ENCODE results near the gene MICU1. TPM values are rescaled to one million over a fixed set of nuclear protein-coding genes. Genes with fewer than 3 reads are reported as not detected.

Gene MICU1
- total and polyA plus RNA-seq, 2 of the 13 experiments (the other 11 are each of a cell fraction or from before 2014, with no cell fraction given), result 32.5 to 56.1 TPM

DNA sequence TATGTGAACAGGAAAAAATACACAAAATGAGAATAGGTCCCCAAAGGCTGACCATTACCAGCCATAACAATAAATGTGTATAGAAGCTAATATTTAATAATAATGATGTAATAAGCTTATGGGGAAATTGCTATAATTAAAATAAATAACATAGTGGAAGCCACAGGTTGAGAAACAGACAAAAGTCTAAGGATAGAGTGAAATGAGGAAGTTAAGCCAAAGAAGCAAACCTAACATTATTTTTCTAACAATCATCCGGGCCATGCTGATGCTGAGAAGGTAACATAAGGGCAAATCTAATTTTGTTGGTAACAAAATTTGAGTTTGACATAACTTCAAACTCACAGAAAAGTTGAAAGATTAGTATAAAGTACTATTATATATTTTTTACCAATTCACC is 115.9 kb downstream of the MICU1 start (continued):
- TF ChIP-seq WIZ (CRISPR knock-in tag; IDR thresholded peaks at IDR 0.05) (no peak), ZNF431 (CRISPR knock-in tag; IDR thresholded peaks at IDR 0.05; ENCODE audit: borderline replicate concordance, low read depth) (no peak), ZNF484 (CRISPR knock-in tag; IDR thresholded peaks at IDR 0.05; ENCODE audit: borderline replicate concordance, low read depth) (no peak)
- TF ChIP-seq, protein P1, sequence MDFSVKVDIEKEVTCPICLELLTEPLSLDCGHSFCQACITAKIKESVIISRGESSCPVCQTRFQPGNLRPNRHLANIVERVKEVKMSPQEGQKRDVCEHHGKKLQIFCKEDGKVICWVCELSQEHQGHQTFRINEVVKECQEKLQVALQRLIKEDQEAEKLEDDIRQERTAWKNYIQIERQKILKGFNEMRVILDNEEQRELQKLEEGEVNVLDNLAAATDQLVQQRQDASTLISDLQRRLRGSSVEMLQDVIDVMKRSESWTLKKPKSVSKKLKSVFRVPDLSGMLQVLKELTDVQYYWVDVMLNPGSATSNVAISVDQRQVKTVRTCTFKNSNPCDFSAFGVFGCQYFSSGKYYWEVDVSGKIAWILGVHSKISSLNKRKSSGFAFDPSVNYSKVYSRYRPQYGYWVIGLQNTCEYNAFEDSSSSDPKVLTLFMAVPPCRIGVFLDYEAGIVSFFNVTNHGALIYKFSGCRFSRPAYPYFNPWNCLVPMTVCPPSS (IDR thresholded peaks at IDR 0.05), result no peak

DNA sequence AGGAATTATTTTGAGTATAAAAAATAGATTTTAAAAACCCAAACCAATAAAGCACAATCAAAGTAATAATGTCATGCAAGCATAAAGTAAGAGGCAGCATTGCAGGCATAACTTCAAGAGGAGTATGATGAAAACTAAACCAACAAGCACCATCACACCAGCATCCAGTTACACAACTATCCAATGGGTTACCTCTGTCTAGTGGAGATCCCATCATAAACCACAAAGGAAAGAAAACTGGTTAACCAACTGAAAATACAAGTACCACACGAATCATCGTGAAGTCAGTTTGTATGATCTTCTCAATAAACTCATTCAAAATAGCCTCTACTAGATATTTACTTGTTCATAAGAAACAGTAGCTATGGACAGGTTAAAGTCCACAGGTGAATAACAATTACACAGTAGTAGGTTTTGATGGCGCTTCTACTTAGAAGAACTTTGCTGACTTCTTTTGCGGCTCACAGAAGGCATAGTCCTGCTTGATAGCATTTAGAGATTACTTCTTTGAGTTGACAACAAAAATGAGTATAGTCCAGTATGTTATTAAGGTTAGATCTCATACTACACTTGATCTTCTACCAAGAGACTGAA is 116.6 kb downstream of the MICU1 start:
- WGBS (ENCODE audit: low lambda C conversion rate), result 97% methylated on average over 4 of the region's 4 CpGs
- FAIRE-seq (no peak), ATAC-seq (no peak), DNase-seq (ENCODE audit: low spot score) (no peak)
- Histone ChIP-seq H3K4me1 (ENCODE audit: insufficient read depth, low read length) (peaks cover 15% of the 10 kb centered on the region), H3K36me3 (replicated peaks in 1 of 2; ENCODE audit: control insufficient read depth in 1 of 2, insufficient read depth in 2 of 2, low read length in 2 of 2) (peaks cover 2 to 23% of the 10 kb centered on the region in 2 experiments; a peak in 4 of 5 replicates), H2AFZ (ENCODE audit: low read length) (no peak overlapping the region), H3K9me3 (ENCODE audit: low read length) (peaks cover 8% of the 10 kb centered on the region; the same call in 1 of the 2 replicates), H4K20me1 (ENCODE audit: insufficient read depth, low read length) (no peaks in the 10 kb centered on the region; the same call in 1 of the 2 replicates), H3K27ac (ENCODE audit: extremely low read length, insufficient read depth, low read length) (no peak overlapping the region), H3K4me3 (replicated peaks in 1 of 3; ENCODE audit: insufficient read depth in 1 of 3, low read depth in 2 of 3, low read length in 3 of 3) (no peak overlapping the region), H3K4me2 (ENCODE audit: low read depth, low read length) (no peak overlapping the region), H3K9ac (ENCODE audit: insufficient read depth, low read depth, low read length) (no peak overlapping the region), H3K79me2 (ENCODE audit: insufficient read depth, low read length) (peaks cover 22% of the 10 kb centered on the region), H3K27me3 (ENCODE audit: control insufficient read depth in 1 of 2, insufficient read depth in 2 of 2, low read length in 2 of 2) (no peaks in the 10 kb centered on the region)
- ChIA-PET POLR2A (no interaction called here), CTCF (ENCODE audit: low intra/inter-chr PET ratio, low total read pairs) (no interaction called here)
- in situ Hi-C loops (cut with HindIII; ENCODE audit: extremely low pct_ligation_motif_present, low pct_unique_long_range_greater_than_20kb), result no loop called here
- peak; percentile 30; the same call in 1 of the 2 replicates for TF ChIP-seq ZNF644 (CRISPR knock-in tag; IDR thresholded peaks at IDR 0.05; ENCODE audit: low read depth)
- TF ChIP-seq, protein P2, sequence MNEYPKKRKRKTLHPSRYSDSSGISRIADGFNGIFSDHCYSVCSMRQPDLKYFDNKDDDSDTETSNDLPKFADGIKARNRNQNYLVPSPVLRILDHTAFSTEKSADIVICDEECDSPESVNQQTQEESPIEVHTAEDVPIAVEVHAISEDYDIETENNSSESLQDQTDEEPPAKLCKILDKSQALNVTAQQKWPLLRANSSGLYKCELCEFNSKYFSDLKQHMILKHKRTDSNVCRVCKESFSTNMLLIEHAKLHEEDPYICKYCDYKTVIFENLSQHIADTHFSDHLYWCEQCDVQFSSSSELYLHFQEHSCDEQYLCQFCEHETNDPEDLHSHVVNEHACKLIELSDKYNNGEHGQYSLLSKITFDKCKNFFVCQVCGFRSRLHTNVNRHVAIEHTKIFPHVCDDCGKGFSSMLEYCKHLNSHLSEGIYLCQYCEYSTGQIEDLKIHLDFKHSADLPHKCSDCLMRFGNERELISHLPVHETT (CRISPR knock-in tag; conservative IDR thresholded peaks at IDR 0.05), result no peak
- BruUV-seq (replicated peaks), result no TSS peak
- intact Hi-C loops (cut with micrococcal nuclease; ENCODE audit: unreplicated experiment), result no loop called here

Measured in HepG2 (cell line).